ENCODE measurements around the gene SLC22A13.

DNA sequence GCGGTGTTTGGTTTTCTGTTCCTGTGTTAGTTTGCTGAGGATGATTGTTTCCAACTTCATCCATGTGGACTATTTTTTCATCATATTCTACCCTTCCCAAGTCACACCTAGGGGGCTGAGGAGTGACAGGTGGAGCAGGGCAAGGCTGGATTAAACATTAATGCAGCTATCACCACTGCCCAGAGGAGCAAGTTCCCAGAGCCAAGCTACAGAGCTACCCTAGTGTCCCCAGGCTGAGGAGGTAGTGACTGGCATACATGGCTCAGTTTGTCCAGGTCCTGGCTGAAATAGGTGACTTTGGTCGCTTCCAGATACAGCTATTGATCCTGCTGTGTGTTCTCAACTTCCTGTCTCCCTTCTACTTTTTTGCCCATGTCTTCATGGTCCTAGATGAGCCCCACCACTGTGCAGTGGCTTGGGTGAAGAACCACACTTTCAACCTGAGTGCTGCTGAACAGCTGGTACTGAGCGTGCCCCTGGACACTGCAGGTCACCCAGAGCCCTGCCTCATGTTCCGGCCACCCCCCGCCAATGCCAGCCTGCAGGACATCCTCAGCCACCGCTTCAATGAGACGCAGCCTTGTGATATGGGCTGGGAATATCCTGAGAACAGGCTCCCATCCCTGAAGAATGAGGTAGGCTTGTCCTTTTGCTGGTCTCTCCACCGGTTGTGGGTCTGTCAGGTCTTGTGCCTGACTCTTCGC lies at the start of gene SLC22A13:
- TF ChIP-seq, protein P1, sequence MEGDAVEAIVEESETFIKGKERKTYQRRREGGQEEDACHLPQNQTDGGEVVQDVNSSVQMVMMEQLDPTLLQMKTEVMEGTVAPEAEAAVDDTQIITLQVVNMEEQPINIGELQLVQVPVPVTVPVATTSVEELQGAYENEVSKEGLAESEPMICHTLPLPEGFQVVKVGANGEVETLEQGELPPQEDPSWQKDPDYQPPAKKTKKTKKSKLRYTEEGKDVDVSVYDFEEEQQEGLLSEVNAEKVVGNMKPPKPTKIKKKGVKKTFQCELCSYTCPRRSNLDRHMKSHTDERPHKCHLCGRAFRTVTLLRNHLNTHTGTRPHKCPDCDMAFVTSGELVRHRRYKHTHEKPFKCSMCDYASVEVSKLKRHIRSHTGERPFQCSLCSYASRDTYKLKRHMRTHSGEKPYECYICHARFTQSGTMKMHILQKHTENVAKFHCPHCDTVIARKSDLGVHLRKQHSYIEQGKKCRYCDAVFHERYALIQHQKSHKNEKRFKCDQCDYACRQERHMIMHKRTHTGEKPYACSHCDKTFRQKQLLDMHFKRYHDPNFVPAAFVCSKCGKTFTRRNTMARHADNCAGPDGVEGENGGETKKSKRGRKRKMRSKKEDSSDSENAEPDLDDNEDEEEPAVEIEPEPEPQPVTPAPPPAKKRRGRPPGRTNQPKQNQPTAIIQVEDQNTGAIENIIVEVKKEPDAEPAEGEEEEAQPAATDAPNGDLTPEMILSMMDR (IDR thresholded peaks at IDR 0.05), result no peak
- no peak for TF ChIP-seq POLR2A (IDR thresholded peaks at IDR 0.05)
